WTC11 (cell line): Measurements from ENCODE around the gene ZNF135. TPM values are rescaled to one million over a fixed set of nuclear protein-coding genes. Genes with fewer than 3 reads are reported as not detected.

Experiments used
- ATAC-seq: fragments of 200-7000 bp; cut with Tn5 transposase; 2 replicates; pipeline ENCODE4 v1.10.0; 2021; ENCODE audit warnings: mild to moderate bottlenecking, moderate library complexity
- CTCF ChIA-PET: fragments of 300-600 bp; sonication (Branson Sonifier 250); formaldehyde crosslinking; loops from one replicate; lab custom pipeline; 2021; ENCODE audit warnings: antibody characterized with exemption; lab: Charles Lee
- POLR2A ChIA-PET: fragments of 350-600 bp; sonication (Branson Sonifier 250); formaldehyde crosslinking; loops from one replicate; lab custom pipeline; 2021; ENCODE audit warnings: antibody characterized with exemption; lab: Charles Lee
- DNase-seq: peaks from one replicate; pipeline ENCODE4 v3.0.0; 2021; ENCODE audit warnings: low spot score
- H3K27ac Mint-ChIP-seq: 2 replicates; pipeline ENCODE4 v1.8.0; 2021; ENCODE audit warnings: mixed read lengths
- H3K27me3 Mint-ChIP-seq: 2 replicates; pipeline ENCODE4 v1.8.0; 2021; ENCODE audit warnings: low read depth, mild to moderate bottlenecking, moderate library complexity, mixed read lengths
- H3K36me3 Mint-ChIP-seq: 2 replicates; pipeline ENCODE4 v1.8.0; 2021; ENCODE audit warnings: mixed read lengths
- H3K4me1 Mint-ChIP-seq: 2 replicates; pipeline ENCODE4 v1.8.0; 2022; ENCODE audit warnings: mixed read lengths
- H3K4me3 Mint-ChIP-seq: 2 replicates; pipeline ENCODE4 v1.8.0; 2021; ENCODE audit warnings: mild to moderate bottlenecking, moderate library complexity, mixed read lengths
- H3K9me3 Mint-ChIP-seq: 2 replicates; pipeline ENCODE4 v1.8.0; 2021; ENCODE audit warnings: mixed read lengths
- CDX4 ChIP-seq: fragments of 250-450 bp; sonication (Bioruptor Pico); IDR thresholded peaks from 2 replicates; pipeline ENCODE4 v1.9.0; 2021; ENCODE audit warnings: moderate library complexity, mild to moderate bottlenecking, inconsistent platforms, borderline replicate concordance
- E2F5 ChIP-seq: sonication (generic); formaldehyde crosslinking; IDR thresholded peaks from 2 replicates; pipeline ENCODE4 v1.8.1; 2022; ENCODE audit warnings: mild to moderate bottlenecking, moderate library complexity, missing genetic modification reagents
- ELF4 ChIP-seq: sonication (generic); formaldehyde crosslinking; IDR thresholded peaks from 2 replicates; pipeline ENCODE4 v1.8.1; 2022; ENCODE audit warnings: low read depth, mild to moderate bottlenecking, moderate library complexity, missing genetic modification reagents
- ETV6 ChIP-seq: sonication (generic); formaldehyde crosslinking; IDR thresholded peaks from 2 replicates; pipeline ENCODE4 v1.8.1; 2022; ENCODE audit warnings: mild to moderate bottlenecking, missing genetic modification reagents
- FOXP1 ChIP-seq: sonication (generic); formaldehyde crosslinking; IDR thresholded peaks from 2 replicates; pipeline ENCODE4 v1.8.0; 2022; ENCODE audit warnings: missing genetic modification reagents, mild to moderate bottlenecking, moderate library complexity, borderline replicate concordance
- FOXP4 ChIP-seq: sonication (generic); formaldehyde crosslinking; IDR thresholded peaks from 2 replicates; pipeline ENCODE4 v1.8.0; 2022; ENCODE audit warnings: mild to moderate bottlenecking, missing genetic modification reagents
- GTF2I ChIP-seq: fragments of 250-450 bp; sonication (Bioruptor Pico); conservative IDR thresholded peaks from 2 replicates; pipeline ENCODE4 v1.4.0; 2021; ENCODE audit warnings: mild to moderate bottlenecking
- MAX ChIP-seq: sonication (generic); formaldehyde crosslinking; IDR thresholded peaks from 2 replicates; pipeline ENCODE4 v1.8.0; 2022; ENCODE audit warnings: mild to moderate bottlenecking, missing genetic modification reagents
- MYBL2 ChIP-seq: sonication (generic); formaldehyde crosslinking; IDR thresholded peaks from 2 replicates; pipeline ENCODE4 v1.8.1; 2023; ENCODE audit warnings: mild to moderate bottlenecking, moderate library complexity, missing genetic modification reagents
- NFYB ChIP-seq: sonication (generic); formaldehyde crosslinking; conservative IDR thresholded peaks from 2 replicates; pipeline ENCODE4 v1.8.0; 2022; ENCODE audit warnings: low read depth, missing genetic modification reagents
- NR3C1 ChIP-seq: sonication (generic); formaldehyde crosslinking; conservative IDR thresholded peaks from 2 replicates; pipeline ENCODE4 v1.8.1; 2023; ENCODE audit warnings: low read depth, mild to moderate bottlenecking, missing genetic modification reagents
- SMAD3 ChIP-seq: sonication (generic); formaldehyde crosslinking; IDR thresholded peaks from 2 replicates; pipeline ENCODE4 v1.8.0; 2022; ENCODE audit warnings: missing genetic modification reagents, mild to moderate bottlenecking, borderline replicate concordance
- SOX15 ChIP-seq: fragments of 250-450 bp; sonication (Bioruptor Pico); IDR thresholded peaks from 2 replicates; pipeline ENCODE4 v1.9.0; 2021; ENCODE audit warnings: mild to moderate bottlenecking
- SP1 ChIP-seq: sonication (generic); formaldehyde crosslinking; conservative IDR thresholded peaks from 2 replicates; pipeline ENCODE4 v1.8.1; 2022; ENCODE audit warnings: missing genetic modification reagents
- TEAD1 ChIP-seq: sonication (generic); formaldehyde crosslinking; IDR thresholded peaks from 2 replicates; pipeline ENCODE4 v1.8.0; 2022; ENCODE audit warnings: mild to moderate bottlenecking, missing genetic modification reagents
- ZBTB21 ChIP-seq: sonication (generic); formaldehyde crosslinking; IDR thresholded peaks from 2 replicates; pipeline ENCODE4 v1.8.1; 2023; ENCODE audit warnings: mild to moderate bottlenecking, missing genetic modification reagents, borderline replicate concordance
- ZNF281 ChIP-seq: sonication (generic); formaldehyde crosslinking; IDR thresholded peaks from 2 replicates; pipeline ENCODE4 v1.8.0; 2023; ENCODE audit warnings: mild to moderate bottlenecking, missing genetic modification reagents
- ZNF317 ChIP-seq: sonication (generic); formaldehyde crosslinking; IDR thresholded peaks from 2 replicates; pipeline ENCODE4 v1.8.1; 2023; ENCODE audit warnings: low read depth, mild to moderate bottlenecking, moderate library complexity, missing genetic modification reagents, borderline replicate concordance
- ZNF416 ChIP-seq: fragments of 250-450 bp; sonication (Bioruptor Pico); IDR thresholded peaks from 2 replicates; pipeline ENCODE4 v1.9.0; 2021; ENCODE audit warnings: mild to moderate bottlenecking, inconsistent platforms
- ZNF423 ChIP-seq: fragments of 250-450 bp; sonication (Bioruptor Pico); IDR thresholded peaks from 2 replicates; pipeline ENCODE4 v2.1.2; 2022; ENCODE audit warnings: mild to moderate bottlenecking, moderate library complexity
- total RNA-seq: library from RNA; stranded (reverse); gene quantifications from 3 replicates; pipeline ENCODE4 v1.2.3, GENCODE V29; 2021

ZNF135 gene
- total RNA-seq, 1 experiment from 2014 or later = 5.6 TPM

- Mint-ChIP-seq H3K27ac (no peak overlapping the region), H3K9me3 (peaks cover 15% of the 10 kb centered on the region), H3K4me3 (peak overlapping the region; percentile 69), H3K27me3 (peaks cover under 1% of the 10 kb centered on the region), H3K4me1 (peaks cover 23% of the 10 kb centered on the region), H3K36me3 (peaks cover 24% of the 10 kb centered on the region)
- DNase-seq (no peak), ATAC-seq (peak; percentile 9)
- ChIA-PET POLR2A (interaction anchor here (0.6 to 2.7 kb wide), 17 partner anchors 10 to 395 kb away, joined by 3 to 16 read pairs (median 4); partner anchors contain the start of genes ZNF274, ZNF329, ZNF418 and ZNF606), CTCF (interaction anchor here (0.9 to 3.5 kb wide), 8 partner anchors 17 to 143 kb away, joined by 3 to 30 read pairs (median 4); partner anchors contain the start of gene ZNF417)
- TF ChIP-seq NR3C1 (CRISPR knock-in tag) (no peak), ETV6 (peak; percentile 31; the same call in 1 of the 2 replicates), NFYB (CRISPR knock-in tag) (no peak), ZNF423 (CRISPR knock-in tag) (no peak), FOXP4 (CRISPR knock-in tag) (peak; percentile 22; the same call in 1 of the 2 replicates), E2F5 (0 out of 2 replicates have a peak, but pooled peaks have one; percentile 38), SMAD3 (CRISPR knock-in tag) (no peak), SP1 (CRISPR knock-in tag) (peak; percentile 9; the same call in 1 of the 2 replicates), ZNF416 (CRISPR knock-in tag) (no peak), ZNF317 (CRISPR knock-in tag) (no peak), MAX (CRISPR knock-in tag) (0 out of 2 replicates have a peak, but pooled peaks have one; percentile 35), MYBL2 (CRISPR knock-in tag) (no peak), TEAD1 (peak; percentile 38; the same call in 1 of the 2 replicates), ELF4 (no peak), ZNF281 (CRISPR knock-in tag) (no peak)
Observed at GRCh38 chr19:58059671-58060078, 593 bp downstream of the ZNF135 start.

GRCh38 chr19:58060231-58060630 is 1.1 kb downstream of the ZNF135 start:
- no peak for DNase-seq
- no peak for ATAC-seq
- POLR2A ChIA-PET = interaction anchor here (1.3 to 2.7 kb wide), 3 partner anchors 38 to 125 kb away, joined by 3 to 16 read pairs (median 4); partner anchors contain the start of genes ZNF418 and ZSCAN18
- CTCF ChIA-PET = interaction anchor here (1.4 to 3.5 kb wide), 2 partner anchors 26 to 38 kb away, joined by 3 to 16 read pairs; no protein-coding TSS in a partner anchor
- Mint-ChIP-seq H3K36me3 (peaks cover 30% of the 10 kb centered on the region), H3K27ac (no peak overlapping the region), H3K9me3 (peaks cover 19% of the 10 kb centered on the region), H3K4me1 (peaks cover 19% of the 10 kb centered on the region), H3K27me3 (no peaks in the 10 kb centered on the region; the same call in 1 of the 2 replicates), H3K4me3 (peak overlapping the region; percentile 69)
- TF ChIP-seq ZBTB21 (CRISPR knock-in tag) (no peak), GTF2I (CRISPR knock-in tag) (peak; percentile 67; the same call in 1 of the 2 replicates), FOXP1 (CRISPR knock-in tag) (no peak), CDX4 (CRISPR knock-in tag) (no peak), SOX15 (CRISPR knock-in tag) (no peak), NR3C1 (CRISPR knock-in tag) (no peak)
